C4-2B (cell line): ENCODE results near the gene SETD2.

ENCODE experiments used
- ZFX ChIP-seq: fragments of 450-650 bp; IDR thresholded peaks from 2 replicates; pipeline ENCODE4 v1.6.1; 2017
- TF ChIP-seq, protein P1 (sequence below): fragments of 450-650 bp; conservative IDR thresholded peaks from 2 replicates; pipeline ENCODE4 v1.5.1; 2017; ENCODE audit warnings: mild to moderate bottlenecking

DNA sequence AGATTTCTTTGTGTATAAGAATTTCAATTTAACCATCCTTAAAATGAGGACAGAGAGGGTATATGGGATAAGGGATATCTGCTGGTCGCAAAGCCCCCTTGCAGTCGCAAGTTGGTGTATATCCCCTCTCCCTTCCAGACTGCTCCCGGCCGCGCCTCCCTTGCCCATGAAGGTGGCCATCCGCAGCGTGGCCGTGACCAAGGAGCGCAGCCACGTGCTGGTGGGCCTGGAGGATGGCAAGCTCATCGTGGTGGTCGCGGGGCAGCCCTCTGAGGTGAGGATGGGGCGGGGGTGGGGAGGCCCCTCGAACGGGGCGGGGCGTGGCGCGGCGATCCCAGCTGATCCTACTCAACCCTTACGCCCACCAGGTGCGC, 155.1 kb downstream of the SETD2 start:
- TF ChIP-seq, protein P1, sequence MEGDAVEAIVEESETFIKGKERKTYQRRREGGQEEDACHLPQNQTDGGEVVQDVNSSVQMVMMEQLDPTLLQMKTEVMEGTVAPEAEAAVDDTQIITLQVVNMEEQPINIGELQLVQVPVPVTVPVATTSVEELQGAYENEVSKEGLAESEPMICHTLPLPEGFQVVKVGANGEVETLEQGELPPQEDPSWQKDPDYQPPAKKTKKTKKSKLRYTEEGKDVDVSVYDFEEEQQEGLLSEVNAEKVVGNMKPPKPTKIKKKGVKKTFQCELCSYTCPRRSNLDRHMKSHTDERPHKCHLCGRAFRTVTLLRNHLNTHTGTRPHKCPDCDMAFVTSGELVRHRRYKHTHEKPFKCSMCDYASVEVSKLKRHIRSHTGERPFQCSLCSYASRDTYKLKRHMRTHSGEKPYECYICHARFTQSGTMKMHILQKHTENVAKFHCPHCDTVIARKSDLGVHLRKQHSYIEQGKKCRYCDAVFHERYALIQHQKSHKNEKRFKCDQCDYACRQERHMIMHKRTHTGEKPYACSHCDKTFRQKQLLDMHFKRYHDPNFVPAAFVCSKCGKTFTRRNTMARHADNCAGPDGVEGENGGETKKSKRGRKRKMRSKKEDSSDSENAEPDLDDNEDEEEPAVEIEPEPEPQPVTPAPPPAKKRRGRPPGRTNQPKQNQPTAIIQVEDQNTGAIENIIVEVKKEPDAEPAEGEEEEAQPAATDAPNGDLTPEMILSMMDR: no peak
- no peak for TF ChIP-seq ZFX
